ENCODE data around the gene MLF2.
A peak's percentile ranks its signal among the peaks of the same experiment; 100 is the strongest.

Gene MLF2

GRCh38 chr12:6752921-6753771 lies at the start of gene MLF2:
MLF2 (minus strand) TSS chr12:6753141; CDS start chr12:6752334, 807 bp downstream.
- peak; percentile 99 for DNase-seq (ENCODE audit: low read depth)

- DNase-seq (ENCODE audit: low read depth) = no peak
These were observed 46.2 kb upstream of the MLF2 start for GRCh38 chr12:6799147-6799546.

GRCh38 chr12:6796576-6796975 lies 43.6 kb upstream of the MLF2 start:
- DNase-seq (ENCODE audit: low read depth) = no peak

GRCh38 chr12:6795088-6795487 lies 42.1 kb upstream of the MLF2 start:
- no peak for DNase-seq (ENCODE audit: low read depth)

GRCh38 chr12:6792522-6793201 lies 39.7 kb upstream of the MLF2 start:
- DNase-seq (ENCODE audit: low read depth) = no peak

- no peak for DNase-seq (ENCODE audit: low read depth)
These were observed 39.1 kb upstream of the MLF2 start for GRCh38 chr12:6791931-6792520.

- no peak for DNase-seq (ENCODE audit: low read depth)
These were observed 37.7 kb upstream of the MLF2 start for GRCh38 chr12:6790496-6791150.

- no peak for DNase-seq (ENCODE audit: low read depth)
These were observed 36.3 kb upstream of the MLF2 start, which contains the start of gene CD4 for GRCh38 chr12:6788972-6789924. CD4 (plus strand) TSS chr12:6789528; CDS start chr12:6800139, 10,611 bp downstream.

- DNase-seq (ENCODE audit: low read depth) = no peak
These were observed 34.4 kb upstream of the MLF2 start for GRCh38 chr12:6787309-6787708.

- DNase-seq (ENCODE audit: low read depth) = no peak
These were observed 33.6 kb upstream of the MLF2 start for GRCh38 chr12:6786416-6787094.

GRCh38 chr12:6784761-6785160 lies 31.8 kb upstream of the MLF2 start:
- DNase-seq (ENCODE audit: low read depth) = no peak

GRCh38 chr12:6784296-6784695 lies 31.4 kb upstream of the MLF2 start:
- no peak for DNase-seq (ENCODE audit: low read depth)

- DNase-seq (ENCODE audit: low read depth) = no peak
These were observed 30.9 kb upstream of the MLF2 start for GRCh38 chr12:6783828-6784227.

- no peak for DNase-seq (ENCODE audit: low read depth)
These were observed 30.1 kb upstream of the MLF2 start for GRCh38 chr12:6782850-6783566.

- DNase-seq (ENCODE audit: low read depth) = no peak
These were observed 29.2 kb upstream of the MLF2 start for GRCh38 chr12:6782119-6782518.

- DNase-seq (ENCODE audit: low read depth) = no peak
These were observed 27.6 kb upstream of the MLF2 start for GRCh38 chr12:6780573-6780972.

- no peak for DNase-seq (ENCODE audit: low read depth)
These were observed 26.9 kb upstream of the MLF2 start for GRCh38 chr12:6779708-6780432.

- peak; percentile 87 for DNase-seq (ENCODE audit: low read depth)
These were observed 25.9 kb upstream of the MLF2 start for GRCh38 chr12:6778574-6779550.
